WTC11 (cell line): ENCODE results near the gene ADGRL1. TPM values are rescaled to one million over a fixed set of nuclear protein-coding genes. Genes with fewer than 3 reads are reported as not detected.

Experiments
- ATAC-seq: fragments of 200-7000 bp; cut with Tn5 transposase; 2 replicates; pipeline ENCODE4 v1.10.0; 2021; ENCODE audit warnings: mild to moderate bottlenecking, moderate library complexity
- CTCF ChIA-PET: fragments of 300-600 bp; sonication (Branson Sonifier 250); formaldehyde crosslinking; loops from one replicate; lab custom pipeline; 2021; ENCODE audit warnings: antibody characterized with exemption; lab: Charles Lee
- POLR2A ChIA-PET: fragments of 350-600 bp; sonication (Branson Sonifier 250); formaldehyde crosslinking; loops from one replicate; lab custom pipeline; 2021; ENCODE audit warnings: antibody characterized with exemption; lab: Charles Lee
- DNase-seq: peaks from one replicate; pipeline ENCODE4 v3.0.0; 2021; ENCODE audit warnings: low spot score
- H3K27ac Mint-ChIP-seq: 2 replicates; pipeline ENCODE4 v1.8.0; 2021; ENCODE audit warnings: mixed read lengths
- H3K27me3 Mint-ChIP-seq: 2 replicates; pipeline ENCODE4 v1.8.0; 2021; ENCODE audit warnings: low read depth, mild to moderate bottlenecking, moderate library complexity, mixed read lengths
- H3K36me3 Mint-ChIP-seq: 2 replicates; pipeline ENCODE4 v1.8.0; 2021; ENCODE audit warnings: mixed read lengths
- H3K4me1 Mint-ChIP-seq: 2 replicates; pipeline ENCODE4 v1.8.0; 2022; ENCODE audit warnings: mixed read lengths
- H3K4me3 Mint-ChIP-seq: 2 replicates; pipeline ENCODE4 v1.8.0; 2021; ENCODE audit warnings: mild to moderate bottlenecking, moderate library complexity, mixed read lengths
- H3K9me3 Mint-ChIP-seq: 2 replicates; pipeline ENCODE4 v1.8.0; 2021; ENCODE audit warnings: mixed read lengths
- ATF3 ChIP-seq: sonication (generic); formaldehyde crosslinking; conservative IDR thresholded peaks from 2 replicates; pipeline ENCODE4 v1.8.1; 2022; ENCODE audit warnings: mild to moderate bottlenecking, missing genetic modification reagents
- CBFB ChIP-seq: sonication (generic); formaldehyde crosslinking; IDR thresholded peaks from 2 replicates; pipeline ENCODE4 v1.8.1; 2022; ENCODE audit warnings: mild to moderate bottlenecking, low read depth, missing genetic modification reagents
- CREM ChIP-seq: sonication (generic); formaldehyde crosslinking; IDR thresholded peaks from 2 replicates; pipeline ENCODE4 v1.8.1; 2022; ENCODE audit warnings: mild to moderate bottlenecking, missing genetic modification reagents, moderate library complexity
- E2F5 ChIP-seq: sonication (generic); formaldehyde crosslinking; IDR thresholded peaks from 2 replicates; pipeline ENCODE4 v1.8.1; 2022; ENCODE audit warnings: mild to moderate bottlenecking, moderate library complexity, missing genetic modification reagents
- FOXP1 ChIP-seq: sonication (generic); formaldehyde crosslinking; IDR thresholded peaks from 2 replicates; pipeline ENCODE4 v1.8.0; 2022; ENCODE audit warnings: missing genetic modification reagents, mild to moderate bottlenecking, moderate library complexity, borderline replicate concordance
- GABPB1 ChIP-seq: sonication (generic); formaldehyde crosslinking; IDR thresholded peaks from 2 replicates; pipeline ENCODE4 v1.8.1; 2023; ENCODE audit warnings: mild to moderate bottlenecking, missing genetic modification reagents
- JUN ChIP-seq: sonication (generic); formaldehyde crosslinking; IDR thresholded peaks from 2 replicates; pipeline ENCODE4 v1.8.0; 2023; ENCODE audit warnings: mild to moderate bottlenecking, missing genetic modification reagents
- MAX ChIP-seq: sonication (generic); formaldehyde crosslinking; IDR thresholded peaks from 2 replicates; pipeline ENCODE4 v1.8.0; 2022; ENCODE audit warnings: mild to moderate bottlenecking, missing genetic modification reagents
- NFATC4 ChIP-seq: fragments of 250-450 bp; sonication (Bioruptor Pico); IDR thresholded peaks from 2 replicates; pipeline ENCODE4 v1.9.0; 2021; ENCODE audit warnings: mild to moderate bottlenecking
- NR1H2 ChIP-seq: sonication (generic); formaldehyde crosslinking; IDR thresholded peaks from 2 replicates; pipeline ENCODE4 v1.9.0; 2021; ENCODE audit warnings: mild to moderate bottlenecking, moderate library complexity, missing genetic modification reagents
- SP1 ChIP-seq: sonication (generic); formaldehyde crosslinking; conservative IDR thresholded peaks from 2 replicates; pipeline ENCODE4 v1.8.1; 2022; ENCODE audit warnings: missing genetic modification reagents
- STAT6 ChIP-seq: sonication (generic); formaldehyde crosslinking; conservative IDR thresholded peaks from 2 replicates; pipeline ENCODE4 v1.8.1; 2023; ENCODE audit warnings: mild to moderate bottlenecking, low read depth, missing genetic modification reagents, moderate library complexity
- TP53 ChIP-seq: sonication (generic); formaldehyde crosslinking; IDR thresholded peaks from 2 replicates; pipeline ENCODE4 v1.8.1; 2023; ENCODE audit warnings: mild to moderate bottlenecking, missing genetic modification reagents
- USF1 ChIP-seq: sonication (generic); formaldehyde crosslinking; IDR thresholded peaks from 2 replicates; pipeline ENCODE4 v1.8.0; 2022; ENCODE audit warnings: mild to moderate bottlenecking, missing genetic modification reagents
- ZNF138 ChIP-seq: sonication (generic); formaldehyde crosslinking; conservative IDR thresholded peaks from 2 replicates; pipeline ENCODE4 v1.8.1; 2022; ENCODE audit warnings: mild to moderate bottlenecking, moderate library complexity, missing genetic modification reagents
- ZSCAN18 ChIP-seq: fragments of 250-450 bp; sonication (Bioruptor Pico); IDR thresholded peaks from 2 replicates; pipeline ENCODE4 v2.1.2; 2022; ENCODE audit warnings: mild to moderate bottlenecking, moderate library complexity
- total RNA-seq: library from RNA; stranded (reverse); gene quantifications from 3 replicates; pipeline ENCODE4 v1.2.3, GENCODE V29; 2021
- TF ChIP-seq, protein P1 (sequence below): sonication (generic); formaldehyde crosslinking; IDR thresholded peaks from 2 replicates; pipeline ENCODE4 v1.8.1; 2023; ENCODE audit warnings: mild to moderate bottlenecking, missing genetic modification reagents, borderline replicate concordance
- TF ChIP-seq, protein P2 (sequence below): sonication (generic); formaldehyde crosslinking; IDR thresholded peaks from 2 replicates; pipeline ENCODE4 v1.8.1; 2023; ENCODE audit warnings: mild to moderate bottlenecking, missing genetic modification reagents
- TF ChIP-seq, protein P3 (sequence below): fragments of 250-450 bp; sonication (Bioruptor Pico); IDR thresholded peaks from 2 replicates; pipeline ENCODE4 v1.9.0; 2021; ENCODE audit warnings: mild to moderate bottlenecking
- TF ChIP-seq, protein P4 (sequence below): sonication (generic); formaldehyde crosslinking; IDR thresholded peaks from 2 replicates; pipeline ENCODE4 v1.8.0; 2022; ENCODE audit warnings: mild to moderate bottlenecking, missing genetic modification reagents

The ADGRL1 gene
- total RNA-seq, 1 experiment from 2014 or later, result 128 TPM

- TF ChIP-seq NFATC4 (CRISPR knock-in tag), result no peak
- TF ChIP-seq MAX (CRISPR knock-in tag), result no peak
- TF ChIP-seq ATF3 (CRISPR knock-in tag), result no peak
- no peak for TF ChIP-seq FOXP1 (CRISPR knock-in tag)
- TF ChIP-seq, protein P1, sequence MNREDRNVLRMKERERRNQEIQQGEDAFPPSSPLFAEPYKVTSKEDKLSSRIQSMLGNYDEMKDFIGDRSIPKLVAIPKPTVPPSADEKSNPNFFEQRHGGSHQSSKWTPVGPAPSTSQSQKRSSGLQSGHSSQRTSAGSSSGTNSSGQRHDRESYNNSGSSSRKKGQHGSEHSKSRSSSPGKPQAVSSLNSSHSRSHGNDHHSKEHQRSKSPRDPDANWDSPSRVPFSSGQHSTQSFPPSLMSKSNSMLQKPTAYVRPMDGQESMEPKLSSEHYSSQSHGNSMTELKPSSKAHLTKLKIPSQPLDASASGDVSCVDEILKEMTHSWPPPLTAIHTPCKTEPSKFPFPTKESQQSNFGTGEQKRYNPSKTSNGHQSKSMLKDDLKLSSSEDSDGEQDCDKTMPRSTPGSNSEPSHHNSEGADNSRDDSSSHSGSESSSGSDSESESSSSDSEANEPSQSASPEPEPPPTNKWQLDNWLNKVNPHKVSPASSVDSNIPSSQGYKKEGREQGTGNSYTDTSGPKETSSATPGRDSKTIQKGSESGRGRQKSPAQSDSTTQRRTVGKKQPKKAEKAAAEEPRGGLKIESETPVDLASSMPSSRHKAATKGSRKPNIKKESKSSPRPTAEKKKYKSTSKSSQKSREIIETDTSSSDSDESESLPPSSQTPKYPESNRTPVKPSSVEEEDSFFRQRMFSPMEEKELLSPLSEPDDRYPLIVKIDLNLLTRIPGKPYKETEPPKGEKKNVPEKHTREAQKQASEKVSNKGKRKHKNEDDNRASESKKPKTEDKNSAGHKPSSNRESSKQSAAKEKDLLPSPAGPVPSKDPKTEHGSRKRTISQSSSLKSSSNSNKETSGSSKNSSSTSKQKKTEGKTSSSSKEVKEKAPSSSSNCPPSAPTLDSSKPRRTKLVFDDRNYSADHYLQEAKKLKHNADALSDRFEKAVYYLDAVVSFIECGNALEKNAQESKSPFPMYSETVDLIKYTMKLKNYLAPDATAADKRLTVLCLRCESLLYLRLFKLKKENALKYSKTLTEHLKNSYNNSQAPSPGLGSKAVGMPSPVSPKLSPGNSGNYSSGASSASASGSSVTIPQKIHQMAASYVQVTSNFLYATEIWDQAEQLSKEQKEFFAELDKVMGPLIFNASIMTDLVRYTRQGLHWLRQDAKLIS (CRISPR knock-in tag), result no peak
- TF ChIP-seq TP53 (CRISPR knock-in tag), result no peak
- no peak for TF ChIP-seq JUN (CRISPR knock-in tag)
- TF ChIP-seq, protein P2, sequence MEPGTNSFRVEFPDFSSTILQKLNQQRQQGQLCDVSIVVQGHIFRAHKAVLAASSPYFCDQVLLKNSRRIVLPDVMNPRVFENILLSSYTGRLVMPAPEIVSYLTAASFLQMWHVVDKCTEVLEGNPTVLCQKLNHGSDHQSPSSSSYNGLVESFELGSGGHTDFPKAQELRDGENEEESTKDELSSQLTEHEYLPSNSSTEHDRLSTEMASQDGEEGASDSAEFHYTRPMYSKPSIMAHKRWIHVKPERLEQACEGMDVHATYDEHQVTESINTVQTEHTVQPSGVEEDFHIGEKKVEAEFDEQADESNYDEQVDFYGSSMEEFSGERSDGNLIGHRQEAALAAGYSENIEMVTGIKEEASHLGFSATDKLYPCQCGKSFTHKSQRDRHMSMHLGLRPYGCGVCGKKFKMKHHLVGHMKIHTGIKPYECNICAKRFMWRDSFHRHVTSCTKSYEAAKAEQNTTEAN (CRISPR knock-in tag), result no peak
- TF ChIP-seq ZNF138, result no peak
Measured at GRCh38 chr19:14152713-14153112, 53.3 kb downstream of the ADGRL1 start (continued).

- Mint-ChIP-seq H3K27ac (no peak overlapping the region), H3K36me3 (peaks cover 26% of the 10 kb centered on the region), H3K27me3 (no peaks in the 10 kb centered on the region; the same call in 1 of the 2 replicates), H3K9me3 (no peaks in the 10 kb centered on the region), H3K4me3 (no peak overlapping the region), H3K4me1 (peaks cover 18% of the 10 kb centered on the region)
- POLR2A ChIA-PET, result interaction anchor here (0.5 to 1.2 kb wide), 2 partner anchors 14 to 281 kb away, joined by 3 to 4 read pairs; partner anchors contain the start of gene ASF1B
- ATAC-seq (no peak), DNase-seq (no peak)
- CTCF ChIA-PET, result interaction anchor here (0.9 to 1.6 kb wide), 5 partner anchors 14 to 255 kb away, joined by 3 to 9 read pairs (median 6); partner anchors contain the start of gene ASF1B
- TF ChIP-seq, protein P3, sequence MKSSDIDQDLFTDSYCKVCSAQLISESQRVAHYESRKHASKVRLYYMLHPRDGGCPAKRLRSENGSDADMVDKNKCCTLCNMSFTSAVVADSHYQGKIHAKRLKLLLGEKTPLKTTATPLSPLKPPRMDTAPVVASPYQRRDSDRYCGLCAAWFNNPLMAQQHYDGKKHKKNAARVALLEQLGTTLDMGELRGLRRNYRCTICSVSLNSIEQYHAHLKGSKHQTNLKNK (CRISPR knock-in tag), result no peak
- TF ChIP-seq STAT6 (CRISPR knock-in tag) (no peak), CBFB (no peak), CREM (CRISPR knock-in tag) (no peak), E2F5 (CRISPR knock-in tag) (no peak), SP1 (CRISPR knock-in tag) (no peak), GABPB1 (CRISPR knock-in tag) (no peak), NR1H2 (CRISPR knock-in tag) (no peak), USF1 (no peak), ZSCAN18 (CRISPR knock-in tag) (no peak)
- TF ChIP-seq, protein P4, sequence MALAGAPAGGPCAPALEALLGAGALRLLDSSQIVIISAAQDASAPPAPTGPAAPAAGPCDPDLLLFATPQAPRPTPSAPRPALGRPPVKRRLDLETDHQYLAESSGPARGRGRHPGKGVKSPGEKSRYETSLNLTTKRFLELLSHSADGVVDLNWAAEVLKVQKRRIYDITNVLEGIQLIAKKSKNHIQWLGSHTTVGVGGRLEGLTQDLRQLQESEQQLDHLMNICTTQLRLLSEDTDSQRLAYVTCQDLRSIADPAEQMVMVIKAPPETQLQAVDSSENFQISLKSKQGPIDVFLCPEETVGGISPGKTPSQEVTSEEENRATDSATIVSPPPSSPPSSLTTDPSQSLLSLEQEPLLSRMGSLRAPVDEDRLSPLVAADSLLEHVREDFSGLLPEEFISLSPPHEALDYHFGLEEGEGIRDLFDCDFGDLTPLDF, result no peak
Measured at GRCh38 chr19:14150770-14151661, 55.0 kb downstream of the ADGRL1 start.
